Panc1 (cell line): ENCODE measurements around the gene FBXL15. TPM values are rescaled to one million over a fixed set of nuclear protein-coding genes. Genes with fewer than 3 reads are reported as not detected.

Experiments
- ATAC-seq: fragments of 200-7000 bp; cut with Tn5 transposase; 2 replicates; pipeline ENCODE4 v1.9.1; 2020; ENCODE audit warnings: mild to moderate bottlenecking, moderate library complexity
- BruUV-seq: library from RNA; stranded (reverse); fragments of 400-500 nt; replicated peaks from 2 replicates; lab custom pipeline; 2021; lab: Mats Ljungman, UMichigan
- CTCF ChIA-PET: fragments of 300-600 bp; sonication (Branson Sonifier 250); formaldehyde crosslinking; loops from one replicate; lab custom pipeline; 2022; ENCODE audit warnings: antibody characterized with exemption; lab: Charles Lee
- POLR2A ChIA-PET: fragments of 300-600 bp; sonication (Branson Sonifier 250); formaldehyde crosslinking; loops from one replicate; lab custom pipeline; 2022; ENCODE audit warnings: antibody characterized with exemption; lab: Charles Lee
- DNase-seq: peaks from one replicate; pipeline ENCODE4 v3.0.0-alpha.2; 2010; ENCODE audit warnings: low read depth, low spot score
- H3K27ac ChIP-seq: 2 replicates; pipeline ENCODE4 v1.5.1; 2011; ENCODE audit warnings: mild to moderate bottlenecking, low read length, inconsistent platforms
- H3K27me3 ChIP-seq: fragments of 200-500 bp; sonication (Bioruptor generic); 2 replicates; pipeline ENCODE4 v1.6.0; 2014; ENCODE audit warnings: low read length, inconsistent platforms; ENCODE audit not compliant: control insufficient read depth, insufficient read depth
- H3K36me3 ChIP-seq: fragments of 200-500 bp; sonication (Bioruptor generic); 2 replicates; pipeline ENCODE4 v1.5.1; 2014; ENCODE audit warnings: inconsistent platforms, mild to moderate bottlenecking, low read length, moderate library complexity; ENCODE audit not compliant: control insufficient read depth, insufficient read depth
- H3K4me1 ChIP-seq: 2 replicates; pipeline ENCODE4 v1.5.1; 2011; ENCODE audit warnings: inconsistent platforms, mild to moderate bottlenecking, low read length, moderate library complexity; ENCODE audit not compliant: control insufficient read depth, insufficient read depth
- H3K4me3 ChIP-seq, 2 experiments: 2 replicates each; pipeline ENCODE4 v1.5.1; 2011 to 2012; ENCODE audit warnings: low read depth in 2 of 2, low read length in 2 of 2, mild to moderate bottlenecking in 2 of 2, inconsistent platforms in 1 of 2, moderate library complexity in 1 of 2
- H3K9me3 ChIP-seq: fragments of 200-500 bp; sonication (Bioruptor generic); 2 replicates; pipeline ENCODE4 v1.5.1; 2014; ENCODE audit warnings: low read depth, mild to moderate bottlenecking, inconsistent platforms, low read length, moderate library complexity; ENCODE audit not compliant: control insufficient read depth, insufficient read depth
- CTCF ChIP-seq: fragments of 450-650 bp; IDR thresholded peaks from 2 replicates; pipeline ENCODE4 v1.5.1; 2017; ENCODE audit warnings: mild to moderate bottlenecking
- POLR2AphosphoS5 ChIP-seq: IDR thresholded peaks from 2 replicates; pipeline ENCODE4 v1.6.1; 2012; ENCODE audit warnings: mild to moderate bottlenecking, low read depth, low read length, moderate library complexity
- REST ChIP-seq, 2 experiments: IDR thresholded peaks; 2 replicates each; pipeline ENCODE4 v1.6.1; 2011 to 2012; ENCODE audit warnings: low read depth in 2 of 2, control low read depth in 1 of 2, low read length in 1 of 2, mild to moderate bottlenecking in 1 of 2, moderate library complexity in 1 of 2; ENCODE audit not compliant: insufficient read depth in 1 of 2
- SIN3A ChIP-seq: IDR thresholded peaks from 2 replicates; pipeline ENCODE4 v1.6.1; 2012; ENCODE audit warnings: low read depth, mild to moderate bottlenecking, low read length, moderate library complexity, borderline replicate concordance; ENCODE audit not compliant: insufficient read depth
- TCF7L2 ChIP-seq: IDR thresholded peaks from 2 replicates; pipeline ENCODE4 v1.6.1; 2011; ENCODE audit warnings: mild to moderate bottlenecking, low read depth, low read length, inconsistent platforms
- in situ Hi-C: cut with HindIII; loops from 2 replicates; pipeline ENCODE4 v1.10.0; 2016; ENCODE audit warnings: low sequenced_read_pairs, low pct_unique_long_range_greater_than_20kb
- intact Hi-C: fragments of 100-400 bp; cut with micrococcal nuclease; formaldehyde crosslinking; loops from one replicate; pipeline ENCODE4 v1.10.0; 2022; ENCODE audit not compliant: unreplicated experiment
- total RNA-seq: library from RNA; stranded (reverse); gene quantifications from one replicate; pipeline ENCODE4 v1.2.1, GENCODE V29; 2021; ENCODE audit not compliant: unreplicated experiment

FBXL15 gene
- total RNA-seq, 1 experiment from 2014 or later: 7.9 TPM

DNA sequence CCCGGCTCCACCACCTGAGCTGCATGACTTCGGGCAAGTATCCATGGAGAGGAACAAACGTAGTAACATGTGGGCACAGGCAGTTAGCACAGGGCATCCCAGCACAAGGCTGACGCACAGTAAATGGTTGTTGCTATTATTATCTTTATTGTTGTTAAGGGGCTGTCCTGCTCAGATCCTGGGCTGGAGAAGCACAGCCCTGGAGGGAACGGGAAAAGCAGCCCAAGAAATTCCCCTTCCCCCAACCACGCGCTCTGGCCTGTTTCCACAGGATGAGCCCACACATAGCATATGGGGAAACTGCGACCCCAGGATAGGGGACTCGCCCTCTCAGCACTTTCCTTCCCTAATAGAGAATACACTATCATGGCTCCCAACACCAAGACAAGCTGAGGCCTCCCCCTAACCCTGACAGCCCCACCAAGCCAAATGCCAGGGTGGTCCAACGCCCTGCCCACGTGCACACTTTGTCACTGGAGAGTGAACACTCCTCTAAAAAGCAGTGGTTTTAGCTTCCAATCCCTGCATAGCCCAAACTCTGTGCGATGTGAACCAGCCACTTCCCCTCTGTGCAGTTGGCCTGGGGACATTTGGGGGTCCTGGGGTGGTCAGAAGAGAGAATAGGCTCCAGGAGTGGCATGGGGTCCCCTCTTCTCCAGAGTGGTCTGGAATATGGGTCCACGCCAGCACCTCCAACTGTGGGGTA, 13.1 kb upstream of the FBXL15 start:
- Histone ChIP-seq H3K4me1 (peaks cover 8% of the 10 kb centered on the region), H3K27ac (no peak overlapping the region), H3K36me3 (no peaks in the 10 kb centered on the region; the same call in 1 of the 2 replicates), H3K27me3 (0 out of 2 replicates have a peak, but pooled peaks cover 2% of the 10 kb centered on the region), H3K4me3 (no peak overlapping the region), H3K9me3 (no peaks in the 10 kb centered on the region)
- DNase-seq (no peak), ATAC-seq (no peak)
- BruUV-seq: no TSS peak
- in situ Hi-C loops: no loop called here
- CTCF ChIA-PET: interaction anchor here (0.6 kb wide), 1 partner anchor 23 kb away, joined by 9 read pairs; no protein-coding TSS in a partner anchor
- TF ChIP-seq SIN3A: no peak
- TF ChIP-seq TCF7L2: no peak
- TF ChIP-seq CTCF: no peak
- TF ChIP-seq POLR2AphosphoS5: no peak
- TF ChIP-seq REST (IDR thresholded peaks at IDR 0.05; ENCODE audit: insufficient read depth in 1 of 2, low read depth in 2 of 2, low read length in 1 of 2): no peak
- intact Hi-C loops: no loop called here
- POLR2A ChIA-PET: no interaction called here

- in situ Hi-C loops (no loop called here), intact Hi-C loops (no loop called here)
- Histone ChIP-seq H3K36me3 (no peaks in the 10 kb centered on the region; the same call in 1 of the 2 replicates), H3K27ac (no peak overlapping the region), H3K27me3 (0 out of 2 replicates have a peak, but pooled peaks cover 2% of the 10 kb centered on the region), H3K9me3 (no peaks in the 10 kb centered on the region), H3K4me3 (peak overlapping the region; percentile 53 to 56), H3K4me1 (peaks cover 8% of the 10 kb centered on the region)
- DNase-seq: no peak
- CTCF ChIA-PET: no interaction called here
- no peak for TF ChIP-seq SIN3A
- no peak for TF ChIP-seq POLR2AphosphoS5
- TF ChIP-seq TCF7L2: no peak
- no peak for TF ChIP-seq REST (IDR thresholded peaks at IDR 0.05; ENCODE audit: insufficient read depth in 1 of 2, low read depth in 2 of 2, low read length in 1 of 2)
- TF ChIP-seq CTCF: no peak
- POLR2A ChIA-PET: no interaction called here
- no peak for ATAC-seq
- no TSS peak for BruUV-seq
Observed at GRCh38 chr10:102408131-102408727, 12.4 kb upstream of the FBXL15 start.
